HCEC 1CT (cell line): ENCODE data around the gene TSC22D2.
"Not testable (repeated sequence)": the region's sequence is repeated elsewhere in the genome, so short reads cannot be mapped to it uniquely, and the experiment has no call there.

ENCODE experiments used
- DNase-seq: peaks from one replicate; pipeline ENCODE4 v3.0.0-alpha.2; 2017

The TSC22D2 gene

GRCh38 chr3:150490277-150490986, 82.3 kb downstream of the TSC22D2 start:
- no peak for DNase-seq

DNA sequence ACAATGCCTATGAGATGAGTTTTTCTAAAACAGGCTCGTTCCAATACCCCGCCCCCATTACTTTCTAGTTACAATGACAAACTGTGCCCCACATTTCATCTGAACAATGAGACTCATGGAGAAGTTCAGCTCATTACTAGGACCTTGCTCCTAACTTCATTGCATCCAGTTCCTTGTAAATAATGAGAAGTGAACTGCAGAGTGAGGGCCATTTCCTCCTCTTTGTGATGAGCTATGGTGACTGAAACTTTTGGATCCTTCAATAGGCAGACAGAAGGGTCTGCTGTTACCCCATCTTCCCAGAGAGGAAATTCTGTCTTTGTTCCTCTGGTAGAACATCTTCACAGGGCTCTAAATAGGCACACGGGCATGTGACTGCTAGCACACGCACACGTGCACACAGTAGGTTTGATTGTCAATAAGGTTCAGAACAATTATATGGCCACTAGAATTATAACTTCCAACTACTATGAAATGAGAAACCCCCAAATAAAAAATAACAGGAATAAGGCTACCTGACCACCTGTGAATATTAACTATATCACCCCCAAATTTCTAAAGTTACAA, 86.4 kb downstream of the TSC22D2 start:
- DNase-seq = no peak

DNA sequence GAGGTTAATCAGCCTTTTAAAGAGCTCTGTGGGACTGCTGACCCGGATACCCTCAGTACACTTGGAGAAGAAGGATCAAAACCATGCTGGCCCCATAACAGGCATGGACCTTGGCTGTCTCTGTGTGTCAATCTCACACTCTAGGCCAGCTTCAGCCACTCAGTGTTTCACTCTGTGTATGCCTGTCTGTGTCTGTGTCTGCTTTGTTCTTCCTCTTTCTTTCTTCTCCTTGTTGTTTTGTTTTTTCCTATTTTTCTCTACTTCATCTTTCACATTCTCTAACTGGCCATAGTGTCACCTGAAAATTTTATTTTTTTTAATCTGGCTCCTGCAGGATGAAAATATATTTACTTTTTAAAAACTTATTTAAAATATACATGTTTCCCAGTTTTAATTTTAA, 87.1 kb downstream of the TSC22D2 start:
- DNase-seq = no peak

DNA sequence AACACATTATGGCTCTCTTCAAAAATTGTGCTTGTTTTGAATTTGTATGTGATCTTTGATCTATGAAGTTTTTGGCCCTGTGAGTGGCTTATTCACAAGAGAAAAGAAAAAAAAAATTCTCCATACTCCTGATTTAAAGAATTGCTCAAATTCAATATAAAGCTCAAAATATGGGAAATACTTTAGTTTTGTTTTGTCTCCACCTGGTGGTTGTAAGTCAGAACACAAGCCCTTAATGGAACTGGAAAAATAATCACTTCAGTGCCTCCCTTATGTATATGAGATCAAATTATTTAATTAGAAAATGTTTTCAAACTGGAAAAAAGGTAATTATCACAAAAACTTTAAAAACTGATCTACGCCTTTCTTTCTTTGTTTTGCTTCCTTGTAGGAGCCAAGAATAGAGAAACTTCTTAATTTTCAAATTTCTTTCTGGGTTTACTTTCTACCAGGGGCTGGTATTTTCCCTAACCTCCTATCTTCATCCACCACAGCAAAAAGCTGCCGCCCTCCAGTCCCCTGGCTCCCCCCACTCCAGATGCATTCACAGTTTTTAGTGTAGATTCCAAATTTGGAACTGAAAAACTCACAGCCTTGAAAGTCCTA, 87.6 kb downstream of the TSC22D2 start:
- DNase-seq = peak; percentile 53

GRCh38 chr3:150497956-150498355, 89.9 kb downstream of the TSC22D2 start:
- peak; percentile 56 for DNase-seq

DNA sequence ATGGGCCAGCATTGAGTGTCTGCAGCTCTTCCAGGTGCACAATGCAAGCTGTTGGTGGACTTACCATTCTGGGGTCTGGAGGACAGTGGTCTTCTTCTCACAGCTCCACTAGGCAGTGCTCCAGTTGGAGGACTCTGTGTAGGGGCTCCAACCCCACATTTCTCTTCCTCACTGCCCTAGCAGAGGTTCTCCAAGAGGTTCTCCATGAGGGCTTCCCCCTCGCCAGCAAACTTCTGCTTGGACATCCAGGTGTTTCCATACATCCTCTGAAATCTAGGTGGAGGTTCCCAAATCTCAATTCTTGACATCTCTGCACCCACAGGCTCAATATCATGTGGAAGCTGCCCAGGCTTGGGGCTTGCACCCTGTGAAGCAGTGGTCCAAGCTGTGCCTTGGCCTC, 92.9 kb downstream of the TSC22D2 start:
- DNase-seq = not testable (repeated sequence)

- DNase-seq = no peak
These were observed 95.5 kb downstream of the TSC22D2 start for GRCh38 chr3:150503402-150504099.

DNA sequence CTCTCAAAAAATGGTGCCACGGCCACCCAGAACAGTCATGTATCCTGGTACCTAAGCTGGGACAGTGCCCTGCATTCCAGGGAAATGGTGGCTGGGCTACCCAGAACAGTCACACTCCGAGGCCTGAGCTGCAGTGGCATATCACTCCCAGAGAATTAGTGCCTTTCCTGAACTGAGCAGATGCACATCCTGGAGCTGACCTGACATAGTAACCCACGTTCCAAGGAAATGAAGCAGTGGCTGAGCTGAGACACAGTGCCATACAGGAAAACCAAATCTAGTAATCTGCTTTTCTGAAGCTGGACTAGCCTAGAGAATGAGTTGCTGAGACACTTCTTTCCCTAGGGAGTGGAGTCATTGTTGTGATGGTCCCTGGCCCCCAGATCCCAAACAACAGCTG, 96.4 kb downstream of the TSC22D2 start:
- DNase-seq = no peak

GRCh38 chr3:150508401-150508800, 100.3 kb downstream of the TSC22D2 start:
- no peak for DNase-seq

DNA sequence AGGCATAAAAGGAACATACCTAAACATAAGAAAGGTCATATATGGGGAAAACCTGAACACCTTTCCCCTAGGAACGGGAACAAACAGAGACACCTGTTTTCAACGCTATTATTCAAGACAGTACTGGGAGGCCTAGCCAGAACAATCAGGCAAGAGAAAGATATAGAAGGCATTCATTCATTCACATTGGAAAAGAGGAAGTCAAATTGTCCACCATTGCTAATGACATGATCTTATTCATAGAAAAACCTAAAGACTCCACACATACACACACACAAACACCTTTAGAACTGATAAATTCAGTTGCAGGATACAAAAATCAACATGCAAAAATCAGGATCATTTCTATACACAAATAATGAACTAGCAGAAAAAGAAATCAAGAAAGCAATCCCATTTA, 101.7 kb downstream of the TSC22D2 start:
- no peak for DNase-seq

DNA sequence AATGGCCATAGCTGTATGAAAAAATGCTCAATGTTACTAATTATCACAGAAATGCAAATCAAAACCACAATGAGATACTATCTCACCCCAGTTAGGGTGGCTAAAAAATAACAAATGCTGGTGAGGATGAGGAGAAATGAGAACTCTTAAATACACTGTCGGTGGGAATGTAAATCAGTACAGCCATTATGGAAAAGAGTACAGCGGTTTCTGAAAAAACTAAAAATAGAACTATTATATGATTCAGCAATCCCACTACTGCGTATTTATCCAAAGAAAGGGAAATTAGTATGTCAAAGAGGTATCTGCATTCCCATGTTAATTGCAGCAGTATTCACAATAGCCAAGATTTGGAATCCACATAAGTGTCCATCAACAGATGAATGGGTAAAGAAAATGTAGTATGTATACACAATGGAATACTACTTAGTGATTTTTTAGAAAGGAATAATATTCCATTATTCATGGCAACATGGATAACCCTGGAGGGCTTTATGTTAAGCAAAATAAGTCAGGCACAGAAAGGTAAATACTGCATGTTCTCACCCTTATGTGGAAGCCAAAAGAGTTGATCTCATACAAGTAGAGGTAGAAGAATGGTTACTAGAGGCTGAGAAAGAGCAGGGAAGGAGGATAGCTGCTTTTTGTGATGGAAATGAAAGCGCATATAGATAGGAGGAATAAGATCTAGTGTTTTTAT, 103.2 kb downstream of the TSC22D2 start:
- no peak for DNase-seq

DNA sequence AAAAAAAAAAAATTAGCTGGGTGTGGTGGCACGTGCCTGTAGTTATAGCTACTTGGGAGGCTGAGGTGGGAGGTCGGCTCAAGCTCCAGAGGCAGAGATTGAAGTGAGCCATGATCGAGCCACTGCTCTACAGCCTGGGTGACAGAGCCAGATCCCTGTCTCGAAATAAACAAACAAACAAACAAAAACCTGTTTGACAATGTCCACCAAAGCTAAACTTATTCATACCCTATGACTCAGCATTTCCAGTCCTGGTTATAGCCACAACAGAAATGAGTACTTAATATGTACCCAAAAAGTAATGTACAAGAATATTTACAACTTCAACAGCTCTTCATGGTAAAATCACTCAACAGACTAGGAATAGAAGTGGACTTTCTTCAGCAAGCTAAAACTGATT, 107.1 kb downstream of the TSC22D2 start:
- peak; percentile 32 for DNase-seq
